GM19395 (cell line): ENCODE data around the gene ANKRD34A.

Experiments used
- ATAC-seq: cut with Tn5 transposase; IDR thresholded peaks from one replicate; pipeline ENCODE4 v1.9.1; 2021; ENCODE audit warnings: mild to moderate bottlenecking, moderate library complexity; ENCODE audit not compliant: unreplicated experiment

Gene ANKRD34A

GRCh38 chr1:145912128-145912641 is 52.2 kb downstream of the ANKRD34A start:
- no peak for ATAC-seq
